HG03469 (cell line): ENCODE results near the gene PHOX2B.

ENCODE experiments used
- ATAC-seq: cut with Tn5 transposase; IDR thresholded peaks from one replicate; pipeline ENCODE4 v1.9.1; 2021; ENCODE audit warnings: mild to moderate bottlenecking, moderate library complexity, moderate number of reproducible peaks; ENCODE audit not compliant: unreplicated experiment

PHOX2B gene

DNA sequence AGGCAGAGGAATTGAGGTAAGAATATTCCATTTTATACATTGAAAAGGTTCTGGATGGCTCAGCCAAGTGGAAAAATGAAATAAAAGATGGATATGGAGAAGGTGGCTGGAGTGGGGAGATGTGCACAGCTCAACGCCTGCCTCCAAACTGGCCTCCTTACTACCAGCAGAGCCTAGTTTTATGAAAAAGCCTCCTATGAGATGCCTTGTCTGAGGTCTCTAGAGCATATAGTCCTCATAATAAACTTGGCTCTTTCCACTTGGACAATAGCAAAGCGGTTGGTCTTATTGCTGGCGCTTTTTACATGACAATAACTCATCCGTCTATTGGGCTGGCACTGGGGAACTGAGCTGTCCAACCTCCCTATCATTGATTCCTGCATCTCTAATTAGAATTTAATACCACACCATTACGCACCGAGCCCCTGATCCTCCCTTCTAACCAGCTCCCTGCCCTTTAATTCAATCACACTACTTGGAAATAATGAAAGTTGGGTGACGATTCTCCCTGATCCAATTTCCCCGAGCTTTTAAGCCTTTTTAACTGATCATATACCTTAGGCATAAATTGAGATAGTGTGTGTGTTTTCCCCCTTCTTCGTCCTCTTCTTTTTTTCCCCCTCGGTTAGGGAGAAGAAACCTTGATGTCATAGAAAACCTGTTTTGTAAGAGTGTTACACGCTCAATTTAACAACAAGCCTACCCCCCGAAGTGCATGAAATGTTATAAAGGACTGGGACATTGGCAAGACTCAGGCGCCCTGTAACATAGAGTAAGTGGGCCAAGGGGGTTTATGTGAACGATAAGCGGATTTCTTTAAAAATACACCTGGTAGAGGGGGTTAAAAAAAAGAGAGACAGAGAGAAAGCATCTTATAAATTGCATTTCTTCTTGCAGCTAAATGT, at the start of gene PHOX2B:
PHOX2B (minus strand) TSS at position 155 of the 905 bp plus-strand sequence; CDS start at position 40, 115 bp downstream.
- no peak for ATAC-seq

DNA sequence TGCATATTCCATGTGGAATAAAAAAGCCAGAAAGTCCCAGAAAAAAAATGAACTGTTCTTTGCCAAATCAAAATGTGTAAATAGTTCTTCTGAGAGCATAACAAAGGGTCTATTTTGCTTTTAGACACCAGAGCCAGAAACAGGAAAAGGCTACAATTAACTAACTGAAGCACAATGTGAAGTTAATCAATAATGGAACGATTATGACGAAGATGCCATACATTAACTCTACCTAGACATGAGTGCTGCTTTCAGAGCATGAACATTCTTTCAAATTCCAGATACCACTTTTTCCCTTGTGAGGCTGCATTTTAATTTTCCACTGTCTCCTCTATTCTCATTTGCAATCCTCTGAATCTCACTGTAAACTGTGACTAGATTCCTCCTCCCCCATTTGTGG, 48.7 kb upstream of the PHOX2B start:
- no peak for ATAC-seq

DNA sequence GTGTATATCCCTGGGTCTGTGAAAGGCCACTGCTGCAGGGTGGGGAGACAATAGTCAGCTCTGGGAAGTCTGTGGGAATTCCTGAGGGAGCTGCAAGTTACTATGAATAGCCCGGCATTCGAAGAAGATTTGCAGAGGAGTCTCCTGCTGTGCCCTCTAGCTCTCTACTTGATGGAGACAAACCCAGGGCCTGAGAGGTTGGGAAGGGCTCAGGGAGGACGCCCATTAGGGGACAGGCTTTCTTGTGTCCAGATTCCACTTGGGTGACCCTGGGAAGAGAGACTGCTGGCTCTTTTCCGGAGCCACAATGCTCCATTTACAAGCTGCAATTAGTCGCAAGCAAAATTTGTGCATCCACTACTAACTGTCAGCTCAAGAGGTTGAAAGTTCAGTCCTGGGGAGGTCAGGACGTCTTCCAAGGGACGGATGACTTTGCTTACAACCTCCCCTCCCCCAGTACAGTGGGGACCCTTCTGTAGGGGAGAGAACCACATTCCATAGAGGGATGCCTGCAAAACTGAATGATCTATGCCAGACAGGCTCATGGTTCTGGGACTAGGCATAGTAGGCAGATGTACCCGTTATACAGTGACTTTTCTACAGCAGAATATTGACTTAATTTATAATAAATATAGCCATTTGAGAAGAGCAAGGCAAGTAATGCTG, 48.2 kb upstream of the PHOX2B start:
- no peak for ATAC-seq

DNA sequence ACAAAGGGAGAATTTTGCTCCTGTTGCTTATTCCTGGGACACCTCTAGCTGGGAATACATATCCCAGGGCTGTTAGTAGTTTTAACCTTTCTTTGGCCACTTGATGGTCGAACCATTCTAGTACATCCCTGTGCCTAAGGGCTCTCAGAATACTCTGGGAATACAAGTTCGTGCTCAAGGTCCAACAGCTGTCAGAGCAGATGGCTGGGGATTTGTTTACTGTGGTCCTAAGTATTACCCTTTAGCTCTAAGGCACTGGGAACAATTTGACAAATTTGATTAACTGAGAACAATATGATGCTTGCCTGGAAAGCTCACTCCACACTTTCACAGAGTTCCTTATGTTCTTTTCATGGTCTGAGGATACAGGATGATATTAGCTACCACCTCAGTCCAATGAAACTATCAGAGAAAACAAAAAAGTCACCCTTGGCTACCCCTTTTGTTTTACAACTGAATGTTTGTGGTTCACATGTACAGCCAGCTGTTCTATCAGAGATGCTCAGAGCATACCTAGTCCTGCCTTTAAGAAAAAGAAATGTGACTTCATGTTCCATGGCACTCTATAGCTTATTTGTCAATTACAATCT, 47.4 kb upstream of the PHOX2B start:
- ATAC-seq = no peak

DNA sequence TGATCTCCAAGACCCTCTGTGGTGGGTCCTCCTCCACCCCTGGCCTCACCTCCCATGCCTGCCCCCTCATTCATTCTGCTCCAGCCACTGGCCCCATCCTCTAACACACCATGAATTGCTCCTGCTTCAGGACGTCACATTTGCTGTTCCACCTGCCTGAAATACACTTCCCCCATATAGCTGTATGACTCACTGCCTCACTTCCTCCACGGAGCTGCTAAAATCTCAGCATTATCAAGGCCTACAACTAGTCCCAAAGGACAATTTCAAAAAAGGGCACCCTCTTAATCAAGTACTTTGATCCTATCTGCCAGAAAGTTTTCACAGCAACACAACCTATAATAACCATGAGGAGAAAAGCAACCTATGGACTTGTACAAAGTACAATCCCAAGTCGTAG, 43.6 kb upstream of the PHOX2B start:
- no peak for ATAC-seq

DNA sequence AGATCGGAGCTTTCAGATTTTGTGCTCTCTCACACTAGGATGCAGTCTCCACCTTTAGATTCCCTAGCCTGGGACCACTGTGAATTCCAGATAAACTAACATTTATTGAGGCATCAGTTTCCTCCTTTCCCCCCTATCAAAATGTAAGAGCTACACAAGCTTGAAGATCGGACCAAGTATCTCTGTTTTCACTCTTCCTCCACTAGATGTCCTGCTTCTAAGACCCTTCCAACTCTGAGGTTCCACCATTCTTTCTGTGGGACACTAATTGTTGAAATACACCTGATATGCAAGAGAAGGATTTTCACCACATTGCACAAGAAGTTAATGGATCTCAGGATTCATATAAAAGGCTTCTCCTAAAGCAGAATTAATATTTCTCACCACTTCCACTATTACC, 43.0 kb upstream of the PHOX2B start:
- ATAC-seq = no peak

DNA sequence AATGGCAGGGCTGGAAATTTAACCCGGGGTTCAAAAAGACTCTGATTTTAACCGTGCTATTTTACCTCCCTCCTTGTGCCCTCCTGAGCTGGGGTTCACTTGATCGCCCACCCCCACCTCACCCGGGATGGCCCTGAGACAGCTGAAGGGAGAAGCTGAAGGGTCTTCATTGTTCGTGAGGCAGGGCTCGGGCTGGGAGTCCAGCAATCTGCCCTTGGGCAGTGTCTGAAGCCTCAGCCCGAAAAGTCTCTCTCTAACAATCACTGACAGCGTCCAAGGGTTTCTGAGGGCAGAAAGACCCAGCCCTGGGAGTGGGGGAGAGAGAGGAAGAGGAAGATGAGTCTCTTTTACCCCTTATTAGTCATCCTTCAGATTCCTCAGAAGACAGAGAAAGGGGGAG, 39.4 kb upstream of the PHOX2B start:
- no peak for ATAC-seq

DNA sequence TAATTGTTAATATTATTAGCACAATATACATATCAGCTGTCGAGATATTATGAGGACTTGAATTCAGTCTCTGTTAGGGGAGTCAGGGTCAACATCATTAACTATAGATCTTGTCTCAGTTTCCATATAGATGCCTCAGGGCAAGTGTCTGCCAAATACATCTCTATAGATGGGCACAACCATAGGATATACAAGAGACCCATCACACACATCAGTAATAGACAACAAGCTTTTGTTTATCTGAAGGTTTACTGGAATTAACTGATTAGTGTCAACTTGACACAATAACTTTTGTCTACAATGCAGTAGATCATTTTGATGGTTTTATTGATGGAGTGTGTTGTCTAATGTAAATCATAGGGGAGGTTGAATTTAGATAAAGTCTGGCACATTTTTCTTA, 37.1 kb upstream of the PHOX2B start:
- no peak for ATAC-seq

DNA sequence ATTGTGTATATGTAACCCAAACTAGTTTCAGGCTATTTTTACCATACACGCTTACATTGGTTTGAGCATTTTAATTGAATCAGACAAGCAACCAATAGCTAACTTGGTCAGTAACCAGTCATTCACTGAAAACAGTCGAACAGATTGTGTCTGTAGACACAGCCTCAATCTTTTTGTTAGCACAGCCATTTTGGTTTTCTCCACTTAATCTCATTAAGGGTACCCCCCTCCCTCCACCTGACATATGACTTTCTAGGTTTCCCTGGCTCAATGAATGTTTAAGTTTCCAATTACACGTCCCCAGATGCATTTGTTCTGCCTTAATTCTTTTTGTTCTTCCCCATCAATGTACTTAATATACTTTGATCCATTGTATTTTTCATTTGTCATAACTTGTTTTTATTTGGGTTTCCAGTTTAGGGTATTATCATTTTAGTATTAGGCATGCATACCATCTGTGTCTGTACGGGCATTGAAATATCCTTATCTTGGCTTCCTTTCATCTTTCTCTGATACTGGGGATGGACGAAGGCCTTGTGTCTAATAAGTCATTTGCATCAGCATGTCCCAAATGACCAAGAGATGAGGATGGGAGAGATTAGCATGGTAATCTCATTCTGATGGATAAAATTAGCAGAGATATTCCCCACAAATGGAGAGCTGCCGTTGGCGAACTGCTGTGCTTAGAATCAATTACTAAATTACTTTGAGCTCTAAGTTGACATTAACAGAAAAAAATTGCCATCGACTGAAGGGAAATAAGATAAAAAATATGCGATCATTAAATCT, 35.9 kb upstream of the PHOX2B start:
- ATAC-seq = no peak

DNA sequence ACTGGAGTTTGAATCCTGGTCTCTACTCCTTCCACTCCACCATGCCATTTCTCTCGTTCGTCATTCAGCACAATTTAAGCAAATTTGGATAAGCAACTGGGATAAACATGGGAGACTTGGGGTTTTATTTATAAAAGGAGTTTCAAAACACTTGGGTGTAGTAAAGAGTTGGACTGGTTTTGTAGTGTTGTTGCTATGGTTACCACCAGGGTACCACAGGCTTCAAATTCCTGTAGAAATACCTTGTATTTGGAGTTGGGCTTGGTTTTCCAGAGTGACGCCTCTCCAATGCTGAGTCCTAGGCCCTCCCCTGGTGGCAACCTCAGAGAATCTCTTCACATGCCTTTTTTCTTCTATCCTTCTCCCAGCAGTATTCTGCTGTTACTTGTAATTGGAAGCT, 27.9 kb upstream of the PHOX2B start:
- no peak for ATAC-seq

DNA sequence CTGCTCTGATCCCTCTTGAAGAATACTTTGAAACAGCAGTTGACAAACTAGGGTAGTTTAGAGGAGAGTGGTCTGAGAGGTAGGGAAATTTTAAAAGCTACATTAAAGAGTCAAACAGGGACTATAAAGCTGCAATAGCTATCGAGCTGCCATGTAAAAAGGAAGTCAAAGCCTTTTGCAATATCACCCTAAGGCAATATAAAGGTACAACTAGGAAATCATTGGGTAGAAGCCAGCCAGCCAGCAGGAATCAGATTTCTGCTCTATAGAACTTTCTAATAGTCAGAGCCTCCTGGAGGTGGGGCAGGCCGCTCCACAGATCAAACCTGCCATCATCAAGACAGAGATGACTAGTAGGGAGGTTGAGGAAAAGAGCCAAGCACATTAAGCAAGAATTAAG, 15.2 kb upstream of the PHOX2B start:
- ATAC-seq = no peak

DNA sequence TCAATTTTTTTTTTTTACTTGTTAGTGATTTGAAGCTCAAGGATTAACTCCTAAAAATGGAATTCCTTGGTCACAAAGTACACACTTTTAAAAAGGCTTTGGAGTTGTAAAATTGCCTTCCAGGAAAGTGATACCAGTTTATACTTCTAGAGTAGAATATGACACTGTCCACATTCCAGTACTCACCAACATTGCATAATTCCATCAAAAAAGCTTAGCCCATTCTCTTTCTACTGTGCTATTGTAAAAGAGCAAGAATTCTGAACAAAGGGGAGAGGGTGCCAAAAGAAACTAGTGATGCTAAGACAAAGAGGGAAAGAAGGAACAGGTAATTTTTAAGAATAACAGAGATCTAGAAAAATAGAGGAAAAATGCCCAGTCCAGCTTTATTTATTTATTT, 10.4 kb upstream of the PHOX2B start:
- ATAC-seq = no peak

DNA sequence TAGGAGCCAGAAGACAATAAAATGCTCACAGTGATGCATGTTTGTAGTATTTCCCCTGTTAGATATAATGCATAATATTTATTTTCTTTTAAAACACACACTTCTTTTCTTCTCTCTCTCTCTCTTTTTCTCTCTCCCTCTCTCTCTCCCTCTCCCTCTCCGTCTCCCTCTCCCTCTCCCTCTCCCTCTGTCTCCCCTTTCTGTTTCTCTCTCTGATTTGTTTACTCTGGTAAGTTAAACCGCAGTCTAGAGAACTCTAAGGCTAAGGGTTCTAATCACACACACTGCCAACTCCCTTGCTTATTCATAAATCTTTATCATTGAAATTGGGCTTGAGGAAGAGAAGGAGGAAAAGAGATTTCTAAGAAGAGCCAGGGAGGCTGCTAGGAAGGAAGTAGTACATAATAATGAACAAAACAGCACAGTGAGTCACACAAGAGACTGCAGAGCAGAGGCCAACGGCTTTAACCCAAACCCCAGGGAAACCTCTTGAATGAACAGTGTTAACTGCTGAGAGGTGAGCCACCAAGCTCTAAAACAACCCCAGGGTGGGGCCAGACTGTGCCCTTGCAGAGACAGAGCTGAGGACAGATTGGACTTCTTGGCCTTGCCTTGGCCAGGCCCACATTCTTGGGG, 9.1 kb upstream of the PHOX2B start:
- no peak for ATAC-seq

DNA sequence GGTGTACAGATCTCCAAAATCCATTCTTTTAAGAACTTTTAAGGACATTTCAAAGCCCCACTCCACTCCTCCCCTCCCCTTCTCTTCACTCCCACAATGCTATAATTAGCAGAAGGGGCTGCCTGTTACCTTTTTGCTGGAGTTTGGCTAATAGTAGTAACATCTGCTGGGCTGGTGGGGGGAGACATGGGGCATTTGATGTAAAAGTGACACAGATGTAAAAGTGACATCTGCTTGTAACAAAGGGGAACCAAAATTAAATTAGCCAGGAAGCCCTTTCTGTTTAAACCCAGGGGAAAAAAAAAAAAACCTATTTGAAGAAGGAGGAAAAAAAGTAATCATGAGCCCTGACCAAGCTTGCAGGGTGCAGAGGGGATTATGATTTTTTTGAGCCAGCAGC, 5.4 kb upstream of the PHOX2B start:
- ATAC-seq = no peak

DNA sequence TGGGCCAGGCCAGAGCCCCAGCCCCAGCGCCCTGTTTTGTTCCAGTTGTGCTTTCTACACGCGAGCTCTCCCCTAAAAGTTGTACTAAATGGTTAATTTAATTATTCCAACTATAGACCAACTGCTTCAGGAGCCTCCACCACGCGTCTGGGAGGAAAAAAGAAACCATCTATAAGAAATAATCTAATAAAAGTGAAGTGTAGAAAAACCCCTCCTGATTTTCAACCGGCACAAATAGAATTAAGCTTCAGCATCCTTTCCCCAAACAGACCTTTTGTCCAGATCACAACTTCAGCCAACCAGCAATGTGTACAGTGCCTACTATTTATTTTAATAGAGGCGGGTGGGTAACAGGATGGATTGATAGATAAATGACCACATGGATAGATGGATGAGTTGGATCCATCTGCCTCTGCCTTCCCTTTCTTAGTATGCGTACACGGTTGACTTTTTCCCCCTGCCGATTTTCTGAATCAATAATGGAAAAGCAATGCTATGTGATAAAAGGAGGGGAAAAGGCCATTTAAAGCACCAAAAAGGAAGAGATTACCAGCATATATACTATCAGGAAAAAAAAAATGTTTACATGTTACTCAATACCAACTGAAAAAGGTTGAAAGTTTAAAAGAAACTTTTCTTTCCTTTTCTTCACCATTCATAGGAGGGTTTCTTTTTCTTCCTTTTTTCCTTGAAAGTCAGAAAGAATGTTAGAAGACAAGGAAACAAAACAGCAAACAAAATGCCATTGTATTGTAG, 3.7 kb upstream of the PHOX2B start:
- no peak for ATAC-seq

DNA sequence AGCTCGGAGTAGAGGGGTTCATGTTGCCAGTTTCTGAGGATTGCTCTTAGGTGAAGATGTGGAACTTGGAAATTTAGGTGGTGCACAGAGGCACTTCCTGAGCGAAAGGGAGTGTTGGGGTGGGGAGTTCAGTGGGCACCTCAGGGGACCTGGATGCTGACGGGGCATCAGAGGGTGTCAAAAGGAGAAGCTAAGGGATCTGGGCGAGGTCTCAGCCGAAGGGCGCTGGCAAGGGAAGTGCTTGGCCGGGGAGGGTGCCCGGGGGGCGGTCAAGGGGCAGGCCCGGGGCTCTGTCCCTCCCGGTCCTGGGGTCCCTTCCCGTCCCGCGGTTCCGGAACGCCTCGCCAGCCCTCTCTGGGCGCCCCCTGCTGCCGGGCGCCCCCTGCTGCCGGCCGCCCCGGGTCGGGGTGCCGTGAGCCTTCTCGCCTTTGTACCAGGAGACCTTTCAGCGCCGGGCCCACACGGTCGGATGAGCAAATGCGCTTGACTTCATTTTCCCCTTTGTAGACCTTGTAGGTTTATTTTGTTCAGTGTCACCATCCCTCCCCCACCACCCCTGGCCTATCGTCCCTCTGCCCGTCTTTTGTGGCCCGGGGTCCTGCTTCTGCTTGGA, 3.0 kb upstream of the PHOX2B start:
- ATAC-seq = no peak

DNA sequence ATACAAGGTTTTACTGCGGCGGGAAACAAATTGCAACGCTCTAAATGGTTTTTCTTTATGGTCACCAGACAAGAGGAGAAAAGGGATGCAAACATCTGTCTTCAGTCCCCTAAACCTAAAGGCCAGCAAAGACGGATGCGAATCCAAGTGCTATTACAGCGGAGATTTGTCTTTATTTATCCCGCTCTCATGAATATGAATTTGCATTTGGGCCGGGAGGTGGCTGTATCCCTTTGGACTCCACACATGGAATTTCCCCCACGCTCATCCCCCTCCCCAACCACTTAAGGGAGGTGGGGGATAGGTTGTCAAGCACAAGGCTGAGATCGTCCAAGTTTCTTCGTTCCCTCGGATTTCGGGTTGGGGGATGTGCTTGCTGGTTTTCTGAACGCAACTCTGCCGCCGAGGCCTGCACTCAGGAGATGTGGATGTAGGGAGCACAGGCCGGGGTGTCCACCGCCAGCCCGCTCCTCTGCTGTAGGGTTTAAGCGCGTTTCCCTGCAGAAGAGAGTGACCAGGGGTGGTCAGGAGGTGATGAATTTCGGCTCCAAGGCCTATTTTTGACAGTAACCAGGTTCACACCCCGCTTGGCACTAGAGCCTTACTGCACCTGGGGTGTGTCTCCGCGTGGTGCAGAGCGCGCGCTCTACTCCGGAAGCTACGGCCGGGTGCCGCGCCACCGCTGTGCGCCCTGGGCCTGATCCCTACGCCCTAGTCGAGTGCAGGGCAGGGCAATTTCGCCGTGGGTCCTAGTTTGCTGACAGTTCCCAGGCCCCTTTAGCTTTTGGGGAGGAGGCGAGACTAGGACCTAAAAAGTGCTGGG, 2.3 kb upstream of the PHOX2B start:
- no peak for ATAC-seq

DNA sequence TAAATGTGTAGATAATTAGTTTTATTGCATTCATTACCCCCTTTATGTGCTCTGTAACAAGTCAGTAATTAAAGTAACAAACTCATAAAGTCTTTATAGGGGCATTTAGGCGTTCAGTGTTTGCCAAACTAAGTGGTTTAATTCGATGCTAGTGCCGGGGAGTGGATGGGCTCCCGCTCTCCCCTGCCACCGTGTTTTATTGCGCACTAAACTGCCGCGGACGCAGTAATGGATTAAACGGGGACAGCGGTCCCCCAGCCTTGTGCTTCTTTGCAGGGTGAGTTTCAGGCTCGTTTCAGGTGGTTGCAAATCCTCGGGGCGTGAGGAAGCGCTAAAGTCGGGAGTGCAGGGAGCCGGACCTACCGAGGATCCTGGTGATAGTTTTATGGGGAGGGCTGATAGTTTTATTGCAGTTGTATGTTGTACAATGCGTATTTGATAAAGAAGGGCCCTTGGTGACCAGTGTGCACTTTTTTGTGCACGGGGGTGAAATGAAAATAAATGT, 1.6 kb upstream of the PHOX2B start:
- ATAC-seq = no peak
